Prostate gland (tissue), 2 donors: Measurements from ENCODE around the gene RSRC1. TPM values are rescaled to one million over a fixed set of nuclear protein-coding genes. Genes with fewer than 3 reads are reported as not detected.

Source experiments
- DNase-seq: peaks from one replicate; pipeline ENCODE4 v3.0.0-alpha.2; 2019; ENCODE audit warnings: low spot score
- H3K27ac ChIP-seq, 2 donors: fragments of 200-600 bp; sonication (generic); 2 replicates each; pipeline ENCODE4 v1.5.1; 2017 to 2019
- H3K27me3 ChIP-seq: fragments of 200-600 bp; sonication (generic); replicated peaks from 2 replicates; pipeline ENCODE4 v1.5.1; 2019; ENCODE audit not compliant: insufficient read depth
- H3K36me3 ChIP-seq, 2 donors: fragments of 200-600 bp; sonication (generic); 1 replicate in 1 of 2; 2 replicates in 1 of 2; pipeline versions ENCODE4 v1.5.1 to v1.8.1; 2017 to 2019
- H3K4me1 ChIP-seq: fragments of 200-600 bp; sonication (generic); replicated peaks from 2 replicates; pipeline ENCODE4 v1.5.1; 2019
- H3K4me3 ChIP-seq, 2 donors: fragments of 200-600 bp; sonication (generic); 2 replicates each; pipeline ENCODE4 v1.5.1; 2017 to 2019
- H3K9me3 ChIP-seq: fragments of 200-600 bp; sonication (generic); 2 replicates; pipeline ENCODE4 v1.5.1; 2017
- POLR2A ChIP-seq: fragments of 450-650 bp; IDR thresholded peaks from one replicate; pipeline ENCODE4 v1.6.1; 2016; ENCODE audit warnings: antibody characterized with exemption, mild to moderate bottlenecking
- POLR2AphosphoS5 ChIP-seq: sonication (generic); formaldehyde crosslinking; IDR thresholded peaks from one replicate; pipeline ENCODE4 v1.6.1; 2017; ENCODE audit warnings: antibody characterized with exemption
- WGBS: methylation state at CpG from one replicate; pipeline ENCODE4 v1.1.5; 2018; 5-methylcytosine and 5-hydroxymethylcytosine counted together
- intact Hi-C: fragments of 100-400 bp; cut with DNase I; formaldehyde crosslinking; loops from one replicate; pipeline ENCODE4 v1.14.2; 2022
- total RNA-seq, 2 donors: library from RNA; depleted of rRNA; stranded (reverse); fragments of >200 nt; gene quantifications; one replicate each; pipeline ENCODE4 v1.1.0, GENCODE V29; 2016
- TF ChIP-seq, protein P1 (sequence below), 4 experiments: fragments of 200-600 bp in 2 of 4; fragments of 450-650 bp in 2 of 4; sonication (generic) in 2 of 4; IDR thresholded peaks; 1 replicate in 3 of 4; 2 replicates in 1 of 4; pipeline ENCODE4 v1.5.1; 2016 to 2019; ENCODE audit warnings: antibody characterized with exemption in 4 of 4, mild to moderate bottlenecking in 2 of 4, moderate library complexity in 2 of 4

RSRC1 gene
- total RNA-seq, 2 donors from 2014 or later: 36.5 to 50.7 TPM

DNA sequence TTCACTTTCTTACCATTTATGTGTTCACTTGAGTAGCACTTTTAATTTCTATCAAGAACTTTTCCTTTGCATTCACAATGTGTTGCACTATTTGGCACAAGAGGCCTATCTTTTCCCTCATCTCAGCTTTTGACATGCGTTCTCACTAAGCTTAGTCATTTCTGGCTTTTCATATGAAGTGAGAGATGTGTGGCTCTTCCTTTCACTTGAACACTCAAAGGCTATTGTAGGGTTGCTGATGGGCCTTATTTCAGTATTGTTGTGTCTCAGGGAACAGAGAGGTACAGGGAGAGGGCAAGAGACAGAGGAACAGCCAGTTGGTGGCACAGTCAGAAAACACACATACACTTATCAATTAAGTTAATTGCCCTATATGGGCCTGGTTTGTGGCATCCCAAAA lies 333.7 kb downstream of the RSRC1 start:
- intact Hi-C loops: no loop called here
- 97% methylated on average over 1 of the region's 1 CpG for WGBS

DNA sequence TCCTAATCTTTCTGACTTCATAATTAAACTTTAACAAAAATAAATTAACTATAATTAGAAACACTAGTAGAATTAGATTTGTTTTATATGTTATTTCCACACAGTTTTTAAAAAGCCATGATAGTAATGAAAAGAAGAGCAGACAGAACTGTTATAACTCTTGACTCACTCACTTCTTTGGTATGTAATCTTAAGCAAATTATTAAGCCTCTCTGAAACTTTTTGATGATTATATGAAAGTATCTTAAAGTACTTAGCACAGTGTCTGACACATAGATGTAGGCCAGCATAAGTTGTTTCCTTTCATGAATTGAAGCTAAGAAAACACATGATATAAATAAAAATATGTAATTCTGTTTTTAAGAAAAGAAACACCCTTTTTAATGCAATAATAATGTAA lies 337.5 kb downstream of the RSRC1 start:
- no peak for DNase-seq
- TF ChIP-seq POLR2A (no peak), POLR2AphosphoS5 (no peak)
- TF ChIP-seq, protein P1, sequence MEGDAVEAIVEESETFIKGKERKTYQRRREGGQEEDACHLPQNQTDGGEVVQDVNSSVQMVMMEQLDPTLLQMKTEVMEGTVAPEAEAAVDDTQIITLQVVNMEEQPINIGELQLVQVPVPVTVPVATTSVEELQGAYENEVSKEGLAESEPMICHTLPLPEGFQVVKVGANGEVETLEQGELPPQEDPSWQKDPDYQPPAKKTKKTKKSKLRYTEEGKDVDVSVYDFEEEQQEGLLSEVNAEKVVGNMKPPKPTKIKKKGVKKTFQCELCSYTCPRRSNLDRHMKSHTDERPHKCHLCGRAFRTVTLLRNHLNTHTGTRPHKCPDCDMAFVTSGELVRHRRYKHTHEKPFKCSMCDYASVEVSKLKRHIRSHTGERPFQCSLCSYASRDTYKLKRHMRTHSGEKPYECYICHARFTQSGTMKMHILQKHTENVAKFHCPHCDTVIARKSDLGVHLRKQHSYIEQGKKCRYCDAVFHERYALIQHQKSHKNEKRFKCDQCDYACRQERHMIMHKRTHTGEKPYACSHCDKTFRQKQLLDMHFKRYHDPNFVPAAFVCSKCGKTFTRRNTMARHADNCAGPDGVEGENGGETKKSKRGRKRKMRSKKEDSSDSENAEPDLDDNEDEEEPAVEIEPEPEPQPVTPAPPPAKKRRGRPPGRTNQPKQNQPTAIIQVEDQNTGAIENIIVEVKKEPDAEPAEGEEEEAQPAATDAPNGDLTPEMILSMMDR (IDR thresholded peaks at IDR 0.05): no peak
- intact Hi-C loops: no loop called here

More for the DNA sequence above, 333.7 kb downstream of the RSRC1 start:
- H3K4me1 ChIP-seq: no peaks in the 10 kb centered on the region
- DNase-seq: no peak
- no peaks in the 10 kb centered on the region for H3K36me3 ChIP-seq
- H3K27me3 ChIP-seq: no peaks in the 10 kb centered on the region
- no peak for TF ChIP-seq POLR2AphosphoS5
- TF ChIP-seq POLR2A: no peak
- TF ChIP-seq, protein P1 (IDR thresholded peaks at IDR 0.05): no peak
- no peaks in the 10 kb centered on the region for H3K9me3 ChIP-seq
- H3K27ac ChIP-seq: no peak overlapping the region
- H3K4me3 ChIP-seq: no peak overlapping the region

DNA sequence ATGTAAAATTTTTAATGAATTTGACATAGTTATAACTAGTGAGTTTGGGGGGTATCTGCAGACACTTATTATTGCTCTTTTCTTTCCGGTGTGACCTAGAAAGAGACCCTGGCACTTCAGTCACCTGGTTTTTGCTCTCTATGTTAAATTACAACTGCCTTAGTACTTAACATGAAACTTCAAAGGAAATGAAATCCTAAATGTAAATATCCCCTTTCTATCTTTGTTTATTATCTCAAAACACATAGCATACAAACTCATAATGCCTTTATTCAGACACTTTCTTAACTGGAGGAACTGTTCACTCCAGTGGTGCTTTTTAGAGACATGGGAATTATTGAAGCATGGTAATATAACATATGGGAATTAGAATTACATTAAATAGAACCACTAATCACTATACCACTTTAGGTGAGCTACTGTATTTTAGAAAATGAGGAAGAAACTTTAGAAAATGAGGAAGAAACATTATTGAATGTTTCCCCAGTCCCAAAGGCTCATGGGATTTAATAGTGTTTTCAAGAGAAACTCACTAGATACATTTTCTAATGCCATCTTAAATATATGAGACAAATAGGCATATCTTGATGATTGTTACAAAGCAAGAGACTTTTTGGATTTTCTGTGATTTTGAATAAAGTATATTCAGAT lies 341.6 kb downstream of the RSRC1 start:
- DNase-seq: no peak
- TF ChIP-seq POLR2AphosphoS5: no peak
- TF ChIP-seq POLR2A: no peak
- TF ChIP-seq, protein P1 (IDR thresholded peaks at IDR 0.05): no peak
- intact Hi-C loops: no loop called here
- Histone ChIP-seq H3K9me3 (no peaks in the 10 kb centered on the region), H3K27me3 (no peaks in the 10 kb centered on the region), H3K4me3 (no peak overlapping the region), H3K4me1 (no peaks in the 10 kb centered on the region), H3K36me3 (no peaks in the 10 kb centered on the region), H3K27ac (no peak overlapping the region)
- WGBS: 44% methylated on average over 1 of the region's 1 CpG

More for the DNA sequence above, 337.5 kb downstream of the RSRC1 start:
- H3K36me3 ChIP-seq: no peaks in the 10 kb centered on the region
- no peaks in the 10 kb centered on the region for H3K27me3 ChIP-seq
- no peak overlapping the region for H3K4me3 ChIP-seq
- no peak overlapping the region for H3K27ac ChIP-seq
- no peaks in the 10 kb centered on the region for H3K4me1 ChIP-seq
- H3K9me3 ChIP-seq: no peaks in the 10 kb centered on the region

DNA sequence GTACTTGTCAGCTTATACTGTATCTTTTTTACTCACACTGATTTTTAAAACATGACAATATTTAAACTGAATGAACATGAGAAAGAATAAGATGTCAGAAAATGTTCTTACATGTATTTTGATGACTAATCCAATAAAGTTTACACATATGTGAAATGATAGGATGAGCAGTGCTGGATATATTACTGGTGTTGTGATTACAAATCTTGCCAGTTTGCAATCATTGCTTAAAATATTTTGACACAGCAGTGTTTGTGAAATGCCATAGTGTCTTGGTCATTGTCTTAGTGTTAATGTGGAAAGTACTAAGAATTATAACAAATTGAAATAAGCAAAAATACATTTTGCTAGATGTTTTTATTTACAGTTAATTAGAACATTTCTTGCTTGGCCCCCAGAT lies 342.4 kb downstream of the RSRC1 start:
- intact Hi-C loops: no loop called here
- no peak for DNase-seq
- TF ChIP-seq POLR2AphosphoS5 (no peak), POLR2A (no peak)
- TF ChIP-seq, protein P1 (IDR thresholded peaks at IDR 0.05): no peak
- H3K36me3 ChIP-seq: no peaks in the 10 kb centered on the region
- H3K4me1 ChIP-seq: no peaks in the 10 kb centered on the region
- no peak overlapping the region for H3K4me3 ChIP-seq
- H3K27me3 ChIP-seq: no peaks in the 10 kb centered on the region
- H3K27ac ChIP-seq: no peak overlapping the region
- no peaks in the 10 kb centered on the region for H3K9me3 ChIP-seq

DNA sequence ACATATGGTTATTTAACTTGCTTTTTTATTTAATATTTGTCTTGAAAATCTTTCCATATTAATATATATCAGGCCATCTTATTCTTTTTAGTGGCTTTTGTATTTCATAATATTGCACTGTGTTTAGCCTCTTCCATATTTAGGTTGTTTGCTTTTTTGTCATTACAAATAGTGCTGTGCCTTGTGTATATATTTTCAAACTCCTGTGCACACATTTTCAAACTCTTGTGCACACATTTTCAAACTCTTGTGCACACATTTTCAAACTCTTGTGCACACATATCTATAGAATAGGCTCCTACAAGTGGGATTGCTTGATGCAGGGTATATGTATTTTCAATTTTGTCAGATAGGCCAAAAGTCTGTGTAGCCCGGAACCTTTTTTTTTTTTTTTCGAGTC lies 343.1 kb downstream of the RSRC1 start:
- Histone ChIP-seq H3K9me3 (no peaks in the 10 kb centered on the region), H3K4me1 (no peaks in the 10 kb centered on the region), H3K36me3 (no peaks in the 10 kb centered on the region), H3K4me3 (no peak overlapping the region), H3K27me3 (no peaks in the 10 kb centered on the region), H3K27ac (no peak overlapping the region)
- no peak for DNase-seq
- 94% methylated on average over 2 of the region's 2 CpGs for WGBS
- intact Hi-C loops: no loop called here
- TF ChIP-seq, protein P1 (IDR thresholded peaks at IDR 0.05): no peak
- no peak for TF ChIP-seq POLR2A
- no peak for TF ChIP-seq POLR2AphosphoS5
